Mammary epithelial cell (primary cell): Measurements from ENCODE around the gene ACTL8.

Experiments used
- CTCF ChIP-seq, 2 donors: IDR thresholded peaks in 1 of 2; conservative IDR thresholded peaks in 1 of 2; 2 replicates each; pipeline ENCODE4 v1.5.1; 2011 to 2012; ENCODE audit warnings: inconsistent platforms in 2 of 2, low read length in 2 of 2, mild to moderate bottlenecking in 2 of 2, control low read depth in 1 of 2, low read depth in 1 of 2; ENCODE audit not compliant: insufficient read depth in 1 of 2; ENCODE audit errors: extremely low read depth in 1 of 2
- EZH2 ChIP-seq: IDR thresholded peaks from 2 replicates; pipeline ENCODE4 v1.6.1; 2012; ENCODE audit warnings: low read length, inconsistent platforms, borderline replicate concordance

DNA sequence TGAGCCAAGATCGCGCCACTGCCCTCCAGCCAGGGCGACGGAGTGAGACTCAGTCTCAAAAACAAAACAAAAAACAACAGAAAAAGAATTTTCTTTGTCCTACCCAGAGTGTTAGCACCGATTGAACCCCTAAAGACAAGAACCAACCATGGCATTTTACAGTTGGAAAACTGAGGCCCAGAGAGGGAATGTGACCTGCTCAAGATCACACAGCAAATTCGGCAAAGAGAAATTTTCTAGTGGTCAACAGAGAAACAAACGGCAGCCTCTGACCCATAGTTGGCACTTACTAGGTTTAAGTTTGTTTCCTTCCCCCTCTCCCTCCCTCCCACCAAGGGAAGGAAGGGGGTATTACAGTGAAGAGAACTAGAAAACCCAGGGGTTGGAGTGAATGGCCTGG lies 20.5 kb upstream of the ACTL8 start:
- no peak for TF ChIP-seq CTCF (conservative IDR thresholded peaks at IDR 0.05 in 1 of 2, IDR thresholded peaks at IDR 0.05 in 1 of 2; ENCODE audit: extremely low read depth in 1 of 2, insufficient read depth in 1 of 2, low read depth in 1 of 2, low read length in 2 of 2)
- no peak for TF ChIP-seq EZH2
